AG04449 (cell line): ENCODE measurements around the gene NTSR1.

Experiments
- CTCF ChIA-PET: fragments of 350-600 bp; formaldehyde crosslinking; extraction: SDS; loops from one replicate; lab custom pipeline; 2021; ENCODE audit warnings: antibody characterized with exemption; lab: Yijun Ruan, JAX
- POLR2A ChIA-PET: fragments of 400-600, 350-600 bp; formaldehyde crosslinking; extraction: SDS; loops from one replicate; lab custom pipeline; 2020; ENCODE audit warnings: antibody characterized with exemption, inconsistent platforms; lab: Yijun Ruan, JAX
- DNase-seq: peaks from one replicate; pipeline ENCODE4 v3.0.0-alpha.2; 2010; ENCODE audit warnings: low read depth, low spot score
- H3K4me3 ChIP-seq: 2 replicates; pipeline ENCODE4 v1.5.1; 2011; ENCODE audit warnings: low read depth, mild to moderate bottlenecking, control low read depth, low read length
- CTCF ChIP-seq: IDR thresholded peaks from one replicate; pipeline ENCODE4 v1.5.1; 2011; ENCODE audit warnings: mild to moderate bottlenecking, moderate library complexity, low read length, control low read depth, inconsistent platforms; ENCODE audit not compliant: insufficient read depth; ENCODE audit errors: missing control alignments

Gene NTSR1

GRCh38 chr20:62690261-62690820 lies 18.3 kb upstream of the NTSR1 start:
- ChIA-PET POLR2A (no interaction called here), CTCF (interaction anchor here (1.2 to 2.7 kb wide), 3 partner anchors 22 to 101 kb away, joined by 3 to 12 read pairs (median 9); no protein-coding TSS in a partner anchor)

GRCh38 chr20:62691487-62691886 lies 17.1 kb upstream of the NTSR1 start:
- DNase-seq = no peak
- no peak overlapping the region for H3K4me3 ChIP-seq
- CTCF ChIA-PET = interaction anchor here (0.7 to 2.1 kb wide), 3 partner anchors 12 to 100 kb away, joined by 3 to 9 read pairs (median 3); no protein-coding TSS in a partner anchor
- POLR2A ChIA-PET = no interaction called here
- TF ChIP-seq CTCF = no peak

More at GRCh38 chr20:62690261-62690820, 18.3 kb upstream of the NTSR1 start:
- no peak overlapping the region for H3K4me3 ChIP-seq
- no peak for DNase-seq
- no peak for TF ChIP-seq CTCF

- CTCF ChIA-PET = interaction anchor here (1.3 to 2.1 kb wide), 2 partner anchors 12 to 99 kb away, joined by 3 to 9 read pairs; no protein-coding TSS in a partner anchor
- DNase-seq = no peak
- H3K4me3 ChIP-seq = no peak overlapping the region
- POLR2A ChIA-PET = no interaction called here
- TF ChIP-seq CTCF = no peak
Measured at GRCh38 chr20:62692176-62692575, 16.5 kb upstream of the NTSR1 start.

- POLR2A ChIA-PET = no interaction called here
- no peak for DNase-seq
- no peak overlapping the region for H3K4me3 ChIP-seq
- CTCF ChIA-PET = interaction anchor here (2.0 kb wide), 1 partner anchor 98 kb away, joined by 5 read pairs; no protein-coding TSS in a partner anchor
- no peak for TF ChIP-seq CTCF
Measured at GRCh38 chr20:62692801-62693523, 15.7 kb upstream of the NTSR1 start.

- H3K4me3 ChIP-seq = no peak overlapping the region
- ChIA-PET POLR2A (no interaction called here), CTCF (interaction anchor here (1.4 to 2.0 kb wide), 2 partner anchors 15 to 98 kb away, joined by 3 to 5 read pairs; partner anchors contain the start of gene NTSR1)
- no peak for DNase-seq
- TF ChIP-seq CTCF = no peak
Measured at GRCh38 chr20:62693524-62693922, 15.1 kb upstream of the NTSR1 start.

GRCh38 chr20:62694106-62694505 lies 14.5 kb upstream of the NTSR1 start:
- no peak overlapping the region for H3K4me3 ChIP-seq
- TF ChIP-seq CTCF = no peak
- POLR2A ChIA-PET = no interaction called here
- CTCF ChIA-PET = interaction anchor here (0.8 to 2.0 kb wide), 3 partner anchors 10 to 97 kb away, joined by 3 to 5 read pairs (median 3); partner anchors contain the start of gene NTSR1
- DNase-seq = no peak
